ENCODE data around the gene THEMIS2. TPM values are rescaled to one million over a fixed set of nuclear protein-coding genes. Genes with fewer than 3 reads are reported as not detected.

Gene THEMIS2
- total RNA-seq, 2 donors from 2014 or later, result 38.4 to 51.9 TPM

GRCh38 chr1:27931184-27931583 is 58.8 kb downstream of the THEMIS2 start:
- no peaks in the 10 kb centered on the region for H3K9me3 Mint-ChIP-seq
- no peak overlapping the region for H3K4me3 Mint-ChIP-seq
- peaks cover 14 to 15% of the 10 kb centered on the region in 2 donors for H3K27me3 Mint-ChIP-seq
- peaks cover 6% of the 10 kb centered on the region in 2 donors for H3K4me1 Mint-ChIP-seq (ENCODE audit: low read depth in 2 of 2)
- H3K27ac Mint-ChIP-seq, result no peak overlapping the region
- ATAC-seq, result no peak
- no peaks in the 10 kb centered on the region for H3K36me3 Mint-ChIP-seq
- no peak for DNase-seq (ENCODE audit: low spot score)

- H3K4me3 Mint-ChIP-seq, result no peak overlapping the region
- no peak for ATAC-seq
Observed at GRCh38 chr1:27931759-27932158, 59.4 kb downstream of the THEMIS2 start.

GRCh38 chr1:27934818-27935549 is 62.6 kb downstream of the THEMIS2 start, which contains the start of gene SMPDL3B:
TSS of gene SMPDL3B (plus strand) at chr1:27935000. CDS start at chr1:27935184, 184 bp downstream.
- Mint-ChIP-seq H3K4me3 (no peak within 1 kb of the TSS), H3K36me3 (no peaks in the 10 kb centered on the region), H3K27me3 (peaks cover 14 to 15% of the 10 kb centered on the region in 2 donors), H3K4me1 (ENCODE audit: low read depth in 2 of 2) (peaks cover 7% of the 10 kb centered on the region in 2 donors), H3K27ac (peak within 1 kb of the TSS in 1 of 2 donors; percentile 4), H3K9me3 (no peaks in the 10 kb centered on the region)
- DNase-seq (ENCODE audit: low spot score) (no peak), ATAC-seq (peak in 1 of 2 donors; percentile 48)

More at GRCh38 chr1:27931759-27932158, 59.4 kb downstream of the THEMIS2 start:
- peaks cover 14 to 15% of the 10 kb centered on the region in 2 donors for H3K27me3 Mint-ChIP-seq
- peaks cover 6% of the 10 kb centered on the region in 2 donors for H3K4me1 Mint-ChIP-seq (ENCODE audit: low read depth in 2 of 2)
- H3K27ac Mint-ChIP-seq, result no peak overlapping the region
- H3K9me3 Mint-ChIP-seq, result no peaks in the 10 kb centered on the region
- H3K36me3 Mint-ChIP-seq, result no peaks in the 10 kb centered on the region
- DNase-seq (ENCODE audit: low spot score), result no peak

GRCh38 chr1:27935721-27936120 is 63.4 kb downstream of the THEMIS2 start:
- H3K4me3 Mint-ChIP-seq, result no peak overlapping the region
- peaks cover 14 to 15% of the 10 kb centered on the region in 2 donors for H3K27me3 Mint-ChIP-seq
- no peak for ATAC-seq
- peaks cover 12 to 15% of the 10 kb centered on the region in 2 donors for H3K4me1 Mint-ChIP-seq (ENCODE audit: low read depth in 2 of 2)
- H3K9me3 Mint-ChIP-seq, result no peaks in the 10 kb centered on the region
- no peak overlapping the region for H3K27ac Mint-ChIP-seq
- no peaks in the 10 kb centered on the region for H3K36me3 Mint-ChIP-seq
- DNase-seq (ENCODE audit: low spot score), result no peak

Other genes with a start within 250 kb of the THEMIS2 start
- 10 to 100 TPM; 14.2 to 60.0 TPM for gene FGR, start 237.4 kb upstream of the THEMIS2 start, total RNA-seq
- 10 to 100 TPM; 42.8 to 45.4 TPM for gene IFI6, start 200.4 kb upstream of the THEMIS2 start, total RNA-seq
- gene FAM76A, start 146.6 kb upstream of the THEMIS2 start, total RNA-seq, result 10 to 100 TPM in 1 of 2 donors, 1 to 10 TPM in 1; 9.4 to 11.4 TPM
- 10 to 100 TPM; 47.9 to 50.2 TPM for gene STX12, start 99.3 kb upstream of the THEMIS2 start, total RNA-seq
- 10 to 100 TPM; 65.1 to 69.7 TPM for gene PPP1R8, start 41.8 kb upstream of the THEMIS2 start, total RNA-seq
- 10 to 100 TPM; 54.7 to 79.8 TPM for gene RPA2, start 42.0 kb downstream of the THEMIS2 start, total RNA-seq
- gene SMPDL3B, start 62.5 kb downstream of the THEMIS2 start, total RNA-seq, result under 1 TPM; 0.33 to 0.95 TPM
- 1 to 10 TPM; 7.1 to 9.6 TPM for gene XKR8, start 87.4 kb downstream of the THEMIS2 start, total RNA-seq
- gene EYA3, start 216.1 kb downstream of the THEMIS2 start, total RNA-seq, result 10 to 100 TPM; 62.6 to 64.6 TPM

Data from natural killer cell treated with Interleukin-12 subunit alpha and Interleukin-12 subunit beta and Interleukin-15 and Interleukin-18, amount 100 ng/mL, for 72 hours (primary cell).